Endothelial cell (in vitro differentiated cells): ENCODE results near the gene MAGI3. TPM values are rescaled to one million over a fixed set of nuclear protein-coding genes. Genes with fewer than 3 reads are reported as not detected.

Experiments
- DNase-seq: peaks from one replicate; pipeline ENCODE4 v3.0.0; 2021; ENCODE audit warnings: low spot score
- H3K27ac Mint-ChIP-seq: one replicate; pipeline ENCODE4 v1.8.0; 2021; ENCODE audit warnings: mixed read lengths, inconsistent platforms; ENCODE audit not compliant: unreplicated experiment
- H3K27me3 Mint-ChIP-seq: one replicate; pipeline ENCODE4 v1.8.0; 2021; ENCODE audit warnings: mild to moderate bottlenecking, moderate library complexity, mixed read lengths, inconsistent platforms; ENCODE audit not compliant: unreplicated experiment
- H3K36me3 Mint-ChIP-seq: one replicate; pipeline ENCODE4 v1.8.0; 2021; ENCODE audit warnings: mild to moderate bottlenecking, low read depth, mixed read lengths, inconsistent platforms; ENCODE audit not compliant: unreplicated experiment
- H3K4me1 Mint-ChIP-seq: one replicate; pipeline ENCODE4 v1.8.0; 2021; ENCODE audit warnings: mild to moderate bottlenecking, mixed read lengths, inconsistent platforms; ENCODE audit not compliant: unreplicated experiment
- H3K4me3 Mint-ChIP-seq: one replicate; pipeline ENCODE4 v1.8.0; 2021; ENCODE audit warnings: mild to moderate bottlenecking, mixed read lengths, inconsistent platforms; ENCODE audit not compliant: unreplicated experiment
- H3K9me3 Mint-ChIP-seq: one replicate; pipeline ENCODE4 v1.8.0; 2021; ENCODE audit warnings: mixed read lengths, inconsistent platforms; ENCODE audit not compliant: unreplicated experiment
- total RNA-seq: library from RNA; stranded (reverse); fragmentation: NEBNext Ultra II Directional; extraction: Animal tissue kit (Norgen Biotek cat#: 25700); gene quantifications from one replicate; pipeline ENCODE4 v1.2.1, GENCODE V29; 2021; ENCODE audit not compliant: unreplicated experiment
- TF ChIP-seq, protein P1 (sequence below): fragments of 200-600 bp; sonication (generic); IDR thresholded peaks from one replicate; pipeline ENCODE4 v1.5.0; 2021; ENCODE audit warnings: antibody characterized with exemption; ENCODE audit not compliant: unreplicated experiment

The MAGI3 gene
- total RNA-seq, 1 donor from 2014 or later: 18.9 TPM

DNA sequence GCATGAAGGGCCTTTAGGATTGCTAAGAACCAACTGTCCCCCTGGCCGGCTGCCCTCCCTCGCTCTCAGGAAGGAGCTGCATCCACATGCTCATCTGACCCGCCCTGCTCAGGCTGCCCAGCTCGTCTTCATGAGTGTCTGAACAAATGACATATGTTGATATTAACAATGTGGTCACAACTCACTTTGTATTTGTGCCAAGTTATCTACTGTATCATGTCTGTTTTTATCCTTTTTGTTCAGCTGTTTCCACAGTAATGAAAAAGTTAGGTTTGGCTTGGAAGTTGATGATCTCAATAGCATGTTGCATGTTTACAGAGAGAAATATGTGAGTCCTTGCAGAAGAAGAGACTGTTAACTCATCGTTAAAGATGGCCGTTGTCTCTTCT, 293.8 kb downstream of the MAGI3 start:
- no peaks in the 10 kb centered on the region for H3K9me3 Mint-ChIP-seq
- peaks cover 10% of the 10 kb centered on the region for H3K36me3 Mint-ChIP-seq
- DNase-seq: no peak
- no peaks in the 10 kb centered on the region for H3K27me3 Mint-ChIP-seq
- TF ChIP-seq, protein P1, sequence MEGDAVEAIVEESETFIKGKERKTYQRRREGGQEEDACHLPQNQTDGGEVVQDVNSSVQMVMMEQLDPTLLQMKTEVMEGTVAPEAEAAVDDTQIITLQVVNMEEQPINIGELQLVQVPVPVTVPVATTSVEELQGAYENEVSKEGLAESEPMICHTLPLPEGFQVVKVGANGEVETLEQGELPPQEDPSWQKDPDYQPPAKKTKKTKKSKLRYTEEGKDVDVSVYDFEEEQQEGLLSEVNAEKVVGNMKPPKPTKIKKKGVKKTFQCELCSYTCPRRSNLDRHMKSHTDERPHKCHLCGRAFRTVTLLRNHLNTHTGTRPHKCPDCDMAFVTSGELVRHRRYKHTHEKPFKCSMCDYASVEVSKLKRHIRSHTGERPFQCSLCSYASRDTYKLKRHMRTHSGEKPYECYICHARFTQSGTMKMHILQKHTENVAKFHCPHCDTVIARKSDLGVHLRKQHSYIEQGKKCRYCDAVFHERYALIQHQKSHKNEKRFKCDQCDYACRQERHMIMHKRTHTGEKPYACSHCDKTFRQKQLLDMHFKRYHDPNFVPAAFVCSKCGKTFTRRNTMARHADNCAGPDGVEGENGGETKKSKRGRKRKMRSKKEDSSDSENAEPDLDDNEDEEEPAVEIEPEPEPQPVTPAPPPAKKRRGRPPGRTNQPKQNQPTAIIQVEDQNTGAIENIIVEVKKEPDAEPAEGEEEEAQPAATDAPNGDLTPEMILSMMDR: no peak
- peak overlapping the region; percentile 39 for H3K4me3 Mint-ChIP-seq
- H3K4me1 Mint-ChIP-seq: peaks cover 6% of the 10 kb centered on the region
- peak overlapping the region; percentile 91 for H3K27ac Mint-ChIP-seq

DNA sequence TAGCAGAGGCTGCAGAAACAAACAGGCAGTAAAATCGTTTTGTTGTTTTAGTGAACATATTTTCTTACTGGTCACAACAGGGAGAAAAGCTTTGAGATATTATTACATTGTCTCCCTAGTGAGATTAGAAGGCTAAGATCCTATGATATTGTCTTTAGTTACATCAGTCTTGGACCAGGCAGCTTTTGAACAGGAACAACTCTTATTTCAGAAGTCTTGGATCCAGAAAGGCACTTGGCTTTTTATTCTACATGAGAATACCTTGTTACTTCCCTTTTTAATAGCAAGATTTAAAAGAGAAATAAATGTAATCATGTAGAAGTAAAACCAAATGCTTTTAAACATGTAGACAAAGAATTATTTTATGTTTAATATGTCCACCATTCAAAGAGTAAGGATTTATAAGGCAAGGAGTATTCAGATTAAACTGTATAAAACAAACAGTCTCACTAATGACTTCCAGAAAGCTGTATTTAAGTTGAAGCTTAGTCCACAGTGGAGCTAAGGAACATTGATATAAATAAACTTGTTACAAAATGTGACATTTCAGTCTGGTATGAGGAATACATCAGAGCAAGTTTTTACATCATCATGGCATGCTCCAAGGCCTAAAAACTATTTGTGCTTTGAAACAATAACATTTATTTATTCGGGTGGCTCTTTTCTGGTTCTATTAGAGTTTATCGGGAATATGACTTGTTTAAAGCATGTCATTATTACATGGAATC, 296.7 kb downstream of the MAGI3 start:
- Mint-ChIP-seq H3K4me3 (no peak overlapping the region), H3K36me3 (peaks cover 29% of the 10 kb centered on the region), H3K4me1 (peaks cover 3% of the 10 kb centered on the region), H3K27me3 (no peaks in the 10 kb centered on the region), H3K9me3 (no peaks in the 10 kb centered on the region), H3K27ac (no peak overlapping the region)
- TF ChIP-seq, protein P1: no peak
- no peak for DNase-seq

DNA sequence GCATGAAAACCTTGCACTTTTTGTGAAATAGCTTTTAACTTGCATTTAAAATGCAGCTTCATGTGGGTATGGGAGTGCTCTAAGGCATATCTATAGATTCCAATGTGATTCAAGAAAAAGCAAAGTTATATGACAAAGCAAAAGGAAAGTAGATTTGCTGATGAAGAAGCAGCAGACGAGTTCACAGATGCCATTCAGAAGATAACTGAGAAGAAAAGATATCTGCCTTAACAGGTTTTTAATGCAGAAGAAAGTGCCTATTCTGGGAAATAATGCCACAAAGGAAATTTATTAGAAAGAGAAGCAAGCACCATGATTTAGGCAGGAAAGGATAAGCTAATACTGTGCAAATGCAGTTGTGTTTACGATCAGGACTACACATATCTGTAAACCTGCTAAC, 300.9 kb downstream of the MAGI3 start:
- H3K9me3 Mint-ChIP-seq: peaks cover 5% of the 10 kb centered on the region
- peaks cover 2% of the 10 kb centered on the region for H3K27me3 Mint-ChIP-seq
- no peak overlapping the region for H3K27ac Mint-ChIP-seq
- no peak overlapping the region for H3K4me3 Mint-ChIP-seq
- H3K4me1 Mint-ChIP-seq: no peaks in the 10 kb centered on the region
- no peak for DNase-seq
- H3K36me3 Mint-ChIP-seq: peaks cover 40% of the 10 kb centered on the region
- TF ChIP-seq, protein P1: no peak

DNA sequence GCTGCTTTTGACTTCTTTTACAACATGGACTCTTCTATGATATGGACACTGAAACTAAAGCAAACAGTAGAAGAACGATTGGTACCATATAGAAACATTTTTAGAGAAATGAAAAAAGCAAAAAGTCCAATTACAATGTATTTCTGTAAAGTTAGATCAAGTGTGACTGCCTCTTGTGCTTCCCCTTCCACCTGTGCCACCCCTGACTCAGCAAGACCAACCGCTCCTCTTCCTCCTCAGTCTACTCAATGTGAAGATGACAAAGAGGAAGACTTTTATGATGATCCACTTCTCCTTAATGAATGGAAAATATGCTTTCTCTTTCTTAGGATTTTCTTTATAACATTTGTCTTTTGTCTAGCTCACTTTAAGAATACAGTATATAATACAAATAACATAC, 302.0 kb downstream of the MAGI3 start:
- peaks cover 5% of the 10 kb centered on the region for H3K9me3 Mint-ChIP-seq
- TF ChIP-seq, protein P1: no peak
- peaks cover 2% of the 10 kb centered on the region for H3K27me3 Mint-ChIP-seq
- no peak for DNase-seq
- peaks cover 48% of the 10 kb centered on the region for H3K36me3 Mint-ChIP-seq
- peak overlapping the region; percentile 16 for H3K4me3 Mint-ChIP-seq
- H3K27ac Mint-ChIP-seq: no peak overlapping the region
- no peaks in the 10 kb centered on the region for H3K4me1 Mint-ChIP-seq

DNA sequence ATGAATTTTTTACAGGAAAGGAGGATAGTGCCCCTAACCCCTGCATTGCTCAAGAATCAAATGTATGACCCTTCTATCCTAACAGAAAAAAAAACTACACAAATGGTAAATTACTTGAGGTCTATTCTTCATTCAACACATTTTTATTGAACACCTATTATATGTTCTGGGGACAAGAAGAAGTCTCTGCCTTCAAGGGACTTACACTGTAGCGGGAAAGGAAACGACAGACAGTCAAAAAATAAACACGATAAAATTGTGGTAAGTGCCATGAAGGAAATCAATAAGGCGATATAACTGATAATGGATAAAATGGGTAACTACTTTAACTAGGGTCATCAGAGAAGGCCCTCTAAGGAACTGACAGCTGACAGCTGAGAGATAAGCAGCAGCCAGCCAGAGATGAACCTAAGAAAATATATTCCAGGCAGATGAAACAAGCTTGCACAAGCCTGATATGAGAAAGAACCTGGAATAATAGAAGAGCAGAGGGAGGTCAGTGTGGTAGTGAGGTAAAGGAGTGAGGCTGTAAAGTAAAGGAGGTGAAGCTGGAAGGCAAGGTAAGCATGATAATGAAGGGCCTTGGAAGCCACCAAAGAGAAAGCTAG, 302.6 kb downstream of the MAGI3 start:
- peaks cover 54% of the 10 kb centered on the region for H3K36me3 Mint-ChIP-seq
- no peak for DNase-seq
- TF ChIP-seq, protein P1: no peak
- H3K27me3 Mint-ChIP-seq: peaks cover 2% of the 10 kb centered on the region
- peaks cover 5% of the 10 kb centered on the region for H3K9me3 Mint-ChIP-seq
- H3K4me1 Mint-ChIP-seq: no peaks in the 10 kb centered on the region
- H3K27ac Mint-ChIP-seq: no peak overlapping the region
- peak overlapping the region; percentile 16 for H3K4me3 Mint-ChIP-seq
